Liver (tissue), 3 donors: ENCODE results near the gene ZC3H15.

Source experiments
- ATF3 ChIP-seq: IDR thresholded peaks from 2 replicates; pipeline ENCODE4 v1.6.1; 2016; ENCODE audit warnings: antibody characterized with exemption
- CTCF ChIP-seq: fragments of 150-350 bp; IDR thresholded peaks from 2 replicates; pipeline ENCODE4 v1.5.1; 2017; ENCODE audit warnings: improper control_type of control experiment, low read depth, low read length; ENCODE audit not compliant: missing input control
- FOXA1 ChIP-seq: IDR thresholded peaks from 2 replicates; pipeline ENCODE4 v1.6.1; 2016; ENCODE audit warnings: antibody characterized with exemption
- GABPA ChIP-seq, 2 donors: IDR thresholded peaks in 1 of 2; conservative IDR thresholded peaks in 1 of 2; 2 replicates each; pipeline ENCODE4 v1.6.1; 2016; ENCODE audit warnings: antibody characterized with exemption in 2 of 2, mild to moderate bottlenecking in 1 of 2, moderate library complexity in 1 of 2
- HNF4A ChIP-seq, 2 donors: conservative IDR thresholded peaks; 2 replicates each; pipeline ENCODE4 v1.6.1; 2016; ENCODE audit warnings: antibody characterized with exemption in 2 of 2, mild to moderate bottlenecking in 2 of 2
- MAX ChIP-seq: IDR thresholded peaks from 2 replicates; pipeline ENCODE4 v1.6.1; 2016; ENCODE audit warnings: antibody characterized with exemption
- RAD21 ChIP-seq, 2 donors: IDR thresholded peaks; 2 replicates each; pipeline ENCODE4 v1.6.1; 2016; ENCODE audit warnings: antibody characterized with exemption in 2 of 2, mild to moderate bottlenecking in 2 of 2
- REST ChIP-seq: IDR thresholded peaks from 2 replicates; pipeline ENCODE4 v1.6.1; 2016; ENCODE audit warnings: antibody characterized with exemption, mild to moderate bottlenecking
- SP1 ChIP-seq: IDR thresholded peaks from 2 replicates; pipeline ENCODE4 v1.6.1; 2018; ENCODE audit warnings: antibody characterized with exemption, mild to moderate bottlenecking
- TAF1 ChIP-seq: conservative IDR thresholded peaks from 2 replicates; pipeline ENCODE4 v1.6.1; 2016; ENCODE audit warnings: antibody characterized with exemption, mild to moderate bottlenecking
- YY1 ChIP-seq: IDR thresholded peaks from 2 replicates; pipeline ENCODE4 v1.6.1; 2016; ENCODE audit warnings: antibody characterized with exemption, mild to moderate bottlenecking
- ZBTB33 ChIP-seq: IDR thresholded peaks from 2 replicates; pipeline ENCODE4 v1.6.1; 2016; ENCODE audit warnings: antibody characterized with exemption
- donor health status: healthy.
- donor health status: healthy.

GRCh38 chr2:186442885-186443284 is 43.2 kb upstream of the ZC3H15 start:
- TF ChIP-seq ATF3, result no peak
- TF ChIP-seq MAX, result no peak
- no peak for TF ChIP-seq REST
- TF ChIP-seq CTCF, result no peak
- TF ChIP-seq ZBTB33, result no peak
- TF ChIP-seq HNF4A (conservative IDR thresholded peaks at IDR 0.05), result no peak
- no peak for TF ChIP-seq SP1
- no peak for TF ChIP-seq FOXA1
- no peak for TF ChIP-seq RAD21 (IDR thresholded peaks at IDR 0.05)
- TF ChIP-seq GABPA (IDR thresholded peaks at IDR 0.05 in 1 of 2, conservative IDR thresholded peaks at IDR 0.05 in 1 of 2), result no peak
- no peak for TF ChIP-seq TAF1
- TF ChIP-seq YY1, result no peak
